ENCODE data around the gene GIT1. TPM values are rescaled to one million over a fixed set of nuclear protein-coding genes. Genes with fewer than 3 reads are reported as not detected.

Gene GIT1
- polyA plus RNA-seq, 1 donor, result 30.0 TPM

DNA sequence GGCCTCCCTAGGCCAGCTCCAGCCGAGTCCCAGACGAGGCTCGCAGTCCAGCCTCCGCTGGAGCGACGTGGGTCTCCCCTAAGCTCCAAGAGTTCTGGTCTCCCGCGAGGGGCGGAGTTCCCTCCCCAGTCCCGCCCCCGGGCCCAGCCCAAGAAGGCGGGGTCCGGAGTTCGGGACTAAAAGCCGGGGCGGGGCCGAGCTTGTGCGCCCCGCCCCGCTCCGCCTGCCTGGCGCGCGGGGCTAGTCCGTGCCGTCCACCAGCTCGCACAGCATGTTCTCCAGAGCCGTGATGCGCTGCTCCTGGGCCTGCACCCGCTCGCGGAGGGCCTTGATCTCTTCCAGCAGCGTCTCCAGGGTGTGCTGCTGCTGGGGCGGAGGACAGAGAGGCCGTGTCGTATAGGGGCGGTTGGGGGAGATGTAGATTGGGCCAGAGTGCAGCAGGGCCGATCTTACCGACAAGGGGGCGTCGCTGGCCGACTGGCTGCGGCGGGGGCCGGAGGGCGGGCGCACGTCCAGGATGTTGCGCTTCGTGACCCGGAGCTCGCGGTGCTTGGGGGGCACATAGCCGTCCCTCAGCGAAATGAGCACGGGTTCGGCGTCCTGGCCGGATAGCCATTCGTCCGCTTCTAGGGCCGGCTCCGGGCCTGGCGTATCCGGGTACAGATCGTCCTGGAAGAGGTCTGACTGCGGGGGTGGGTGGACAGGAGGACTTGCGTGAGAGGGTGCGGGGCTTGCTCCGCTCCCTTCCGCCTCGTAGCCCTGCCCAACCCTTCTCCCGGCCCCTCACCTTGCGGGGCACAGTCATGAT, 26.2 kb upstream of the GIT1 start:
- DNase-seq, result peak; percentile 91

DNA sequence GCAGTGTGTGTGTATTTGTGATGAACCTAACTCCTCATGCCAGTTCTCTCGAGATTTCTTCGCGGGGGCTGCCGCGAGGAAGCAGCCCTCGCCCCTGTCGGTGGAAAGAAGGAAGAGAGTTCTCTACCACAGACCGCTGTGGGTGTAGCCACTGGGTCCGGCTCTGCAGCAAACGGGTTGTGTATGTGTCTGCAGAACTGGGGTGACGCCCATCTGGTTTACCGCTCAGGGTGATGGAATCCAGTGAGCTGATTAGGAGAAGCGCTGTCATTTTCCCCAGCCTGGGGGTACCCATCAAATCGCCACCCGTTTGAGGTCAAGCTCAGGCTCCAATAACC, 25.6 kb upstream of the GIT1 start:
- no peak for DNase-seq

DNA sequence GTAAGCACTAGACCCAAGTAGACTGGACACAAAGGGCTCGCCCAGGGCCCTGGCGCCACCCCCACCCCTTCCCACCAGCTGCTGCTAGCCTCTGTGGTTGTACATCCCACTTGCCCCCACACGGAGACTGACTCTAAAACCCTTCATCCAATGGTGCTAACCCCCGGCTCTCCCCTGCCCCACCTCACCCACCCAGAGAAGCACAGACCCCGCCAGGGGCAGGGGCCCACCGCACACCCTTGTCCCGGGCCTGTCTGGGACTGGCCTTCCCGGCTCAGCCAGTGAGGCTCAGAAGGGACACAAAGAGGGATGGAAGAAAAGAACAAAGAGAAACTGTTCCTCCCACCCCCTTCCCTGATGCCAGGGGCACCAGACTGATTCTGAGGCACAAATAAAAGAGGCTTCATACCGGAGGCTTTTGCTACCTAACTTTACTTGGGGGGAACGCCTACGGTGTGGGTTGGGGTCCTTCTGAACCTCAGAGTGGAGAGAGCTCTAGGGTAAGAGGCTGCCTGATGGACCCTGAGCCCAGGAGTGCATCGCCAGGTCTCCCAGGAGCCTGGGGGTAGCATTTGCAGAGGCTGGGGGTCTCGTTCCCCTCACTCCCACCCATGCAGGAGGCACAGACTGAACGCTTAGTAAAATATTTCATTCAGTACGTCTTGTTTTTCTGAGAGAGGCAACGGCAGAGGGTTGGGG, 25.1 kb upstream of the GIT1 start:
- no peak for DNase-seq

DNA sequence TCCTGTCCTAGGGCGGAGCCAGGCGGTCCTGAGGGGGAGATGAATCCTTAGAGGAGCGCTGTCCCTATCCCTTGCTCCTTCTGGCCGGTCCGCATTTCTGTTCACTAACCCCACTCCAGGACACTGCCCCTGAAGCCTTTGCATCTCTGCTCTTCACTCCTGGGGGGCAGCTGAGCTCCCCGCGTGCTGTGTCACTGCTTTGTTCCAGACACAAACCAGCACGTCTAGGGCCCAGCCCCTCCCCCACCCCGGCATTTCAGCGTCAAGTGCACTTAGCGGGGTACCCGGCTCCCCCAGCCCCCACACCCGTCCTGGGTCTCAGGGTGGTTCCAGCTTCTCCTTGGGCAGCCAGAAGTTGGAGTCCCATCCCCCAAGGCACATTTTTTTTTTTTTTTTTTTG, 24.4 kb upstream of the GIT1 start:
- no peak for DNase-seq

DNA sequence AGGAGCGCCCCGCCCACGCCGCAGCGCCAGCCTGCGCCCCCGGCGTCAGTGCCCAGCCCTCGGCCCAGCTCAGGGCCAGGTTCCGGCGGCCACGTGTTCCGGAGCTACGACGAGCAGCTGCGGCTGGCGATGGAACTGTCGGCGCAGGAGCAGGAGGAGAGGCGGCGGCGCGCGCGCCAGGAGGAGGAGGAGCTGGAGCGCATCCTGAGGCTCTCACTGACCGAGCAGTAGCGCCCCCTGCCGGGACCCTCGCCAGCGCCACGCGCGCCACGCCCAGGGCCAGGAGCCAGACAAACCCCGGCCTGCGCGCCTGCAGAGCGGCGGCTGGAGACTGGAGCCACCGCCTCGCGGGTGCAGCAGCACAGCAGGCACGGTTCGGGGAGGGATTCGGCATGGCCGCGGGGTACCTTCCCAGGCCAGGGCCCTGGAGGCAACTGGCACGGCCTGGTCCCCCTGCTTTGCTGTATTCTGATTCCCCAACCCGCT, 23.9 kb upstream of the GIT1 start:
- DNase-seq, result peak; percentile 95

DNA sequence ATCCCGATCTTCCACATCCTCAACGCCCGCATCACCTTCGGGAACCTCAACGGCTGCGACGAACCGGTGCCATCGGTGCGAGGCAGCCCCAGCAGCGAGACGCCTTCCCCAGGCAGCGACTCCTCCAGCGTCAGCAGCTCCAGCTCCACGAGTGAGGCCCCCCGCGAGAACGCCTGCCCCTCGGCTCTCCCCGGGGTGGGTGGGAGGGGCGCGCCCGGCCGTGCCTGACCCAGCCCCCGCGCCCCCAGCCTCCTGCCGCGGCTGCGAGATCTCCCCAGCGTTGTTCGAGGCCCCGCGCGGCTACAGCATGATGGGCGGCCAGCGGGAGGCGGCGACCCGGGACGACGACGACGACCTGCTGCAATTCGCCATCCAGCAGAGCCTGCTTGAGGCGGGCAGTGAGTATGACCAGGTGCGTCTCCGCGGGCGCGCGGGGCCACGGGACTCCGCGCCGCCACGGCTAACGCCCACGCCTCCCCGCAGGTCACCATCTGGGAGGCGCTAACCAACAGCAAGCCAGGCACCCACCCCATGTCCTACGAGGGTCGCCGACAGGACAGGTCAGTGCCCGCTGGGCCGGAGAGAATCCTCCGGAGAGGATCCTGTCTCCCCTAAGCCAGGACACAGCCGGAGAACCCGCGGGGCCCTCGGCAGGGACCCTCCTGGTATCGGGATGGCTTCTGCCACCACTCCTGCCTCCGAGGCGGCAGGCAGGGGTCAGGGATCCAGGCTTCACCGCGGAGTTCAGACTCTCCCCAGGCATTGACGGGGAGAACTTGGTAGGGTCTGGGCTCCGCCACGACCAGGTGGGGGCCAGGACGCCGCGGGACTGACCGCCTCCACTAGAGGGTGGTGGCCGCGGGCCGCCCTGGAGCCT, 23.2 kb upstream of the GIT1 start:
- no peak for DNase-seq

DNA sequence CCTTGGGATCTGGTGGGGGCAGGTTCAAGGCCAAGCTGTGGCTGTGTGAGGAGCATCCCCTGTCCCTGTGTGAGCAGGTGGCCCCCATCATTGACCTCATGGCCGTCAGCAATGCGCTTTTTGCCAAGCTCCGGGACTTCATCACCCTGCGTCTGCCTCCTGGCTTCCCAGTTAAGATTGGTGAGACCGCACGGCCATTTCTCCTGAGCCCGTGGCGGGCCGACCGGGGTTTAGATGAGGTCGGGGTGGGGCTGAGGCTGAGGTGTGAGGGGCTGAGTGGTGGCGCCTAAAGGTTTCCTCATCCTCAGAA, 22.6 kb upstream of the GIT1 start:
- no peak for DNase-seq

DNA sequence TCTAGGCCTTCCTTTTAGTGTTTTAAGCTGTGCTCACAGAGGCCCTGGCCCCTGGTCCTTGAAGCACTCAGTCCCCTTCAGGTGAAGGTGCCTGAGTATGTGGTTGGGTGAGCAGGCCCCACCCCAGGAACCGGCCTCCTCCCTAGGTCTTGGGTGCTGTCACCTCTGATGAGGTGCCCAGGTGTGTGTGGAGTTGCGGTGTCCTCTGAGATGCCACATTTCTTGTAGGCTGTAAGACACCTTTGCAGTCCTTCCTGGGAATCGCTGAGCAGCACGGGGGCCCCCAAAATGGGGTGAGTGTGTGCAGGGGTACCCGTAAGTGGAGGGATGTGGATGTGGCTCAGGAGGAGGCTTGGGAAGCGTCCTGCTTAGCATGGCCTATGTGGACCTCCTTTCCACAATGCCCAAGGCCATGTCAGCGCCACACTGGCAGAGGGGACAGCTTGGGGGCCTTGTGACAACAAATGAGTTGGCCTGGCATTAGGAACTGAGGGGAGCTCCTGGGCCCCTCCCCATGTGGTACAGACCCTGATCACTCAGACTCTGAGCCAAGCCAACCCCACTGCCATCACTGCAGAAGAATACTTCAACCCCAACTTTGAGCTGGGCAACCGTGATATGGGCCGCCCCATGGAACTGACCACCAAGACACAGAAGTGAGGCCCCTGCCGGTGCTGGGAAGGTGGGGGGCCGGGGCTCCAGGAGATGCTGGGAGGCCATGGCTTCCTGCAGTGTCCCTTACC, 22.1 kb upstream of the GIT1 start:
- DNase-seq, result no peak

DNA sequence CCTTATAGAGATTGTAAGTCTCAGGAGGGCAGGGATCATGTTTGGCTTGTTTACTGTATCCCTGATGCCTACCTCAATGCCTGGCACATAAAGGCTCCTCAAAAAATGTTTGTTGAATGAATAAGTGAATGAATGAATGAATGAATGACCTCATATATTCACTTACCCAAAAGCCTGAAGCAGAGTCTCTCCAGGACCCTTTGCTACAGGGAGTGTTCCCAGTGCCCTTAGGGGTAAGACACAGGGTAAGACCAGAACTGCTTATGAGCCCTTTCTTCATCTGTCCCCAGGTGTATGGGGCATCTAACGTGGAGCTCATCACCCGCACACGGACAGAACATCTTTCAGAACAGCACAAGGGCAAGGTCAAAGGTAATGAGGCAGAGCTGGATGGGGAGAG, 20.9 kb upstream of the GIT1 start:
- DNase-seq, result no peak

DNA sequence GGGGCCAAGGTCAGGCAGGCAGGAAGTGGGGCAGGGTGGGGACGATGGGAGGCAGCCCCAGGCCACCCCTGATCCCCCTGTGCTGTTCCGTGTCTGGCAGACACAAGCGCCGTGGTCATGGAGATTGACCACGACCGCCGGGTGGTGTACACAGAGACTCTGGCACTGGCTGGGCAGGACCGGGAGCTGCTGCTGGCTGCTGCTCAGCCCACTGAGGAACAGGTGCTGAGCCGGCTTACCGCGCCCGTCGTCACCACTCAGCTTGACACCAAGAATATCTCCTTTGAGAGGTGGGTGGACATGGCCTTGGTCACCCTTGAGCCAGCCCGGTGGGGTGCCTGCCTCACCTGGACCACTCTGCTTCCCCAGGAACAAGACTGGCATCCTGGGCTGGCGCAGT, 19.5 kb upstream of the GIT1 start:
- no peak for DNase-seq

DNA sequence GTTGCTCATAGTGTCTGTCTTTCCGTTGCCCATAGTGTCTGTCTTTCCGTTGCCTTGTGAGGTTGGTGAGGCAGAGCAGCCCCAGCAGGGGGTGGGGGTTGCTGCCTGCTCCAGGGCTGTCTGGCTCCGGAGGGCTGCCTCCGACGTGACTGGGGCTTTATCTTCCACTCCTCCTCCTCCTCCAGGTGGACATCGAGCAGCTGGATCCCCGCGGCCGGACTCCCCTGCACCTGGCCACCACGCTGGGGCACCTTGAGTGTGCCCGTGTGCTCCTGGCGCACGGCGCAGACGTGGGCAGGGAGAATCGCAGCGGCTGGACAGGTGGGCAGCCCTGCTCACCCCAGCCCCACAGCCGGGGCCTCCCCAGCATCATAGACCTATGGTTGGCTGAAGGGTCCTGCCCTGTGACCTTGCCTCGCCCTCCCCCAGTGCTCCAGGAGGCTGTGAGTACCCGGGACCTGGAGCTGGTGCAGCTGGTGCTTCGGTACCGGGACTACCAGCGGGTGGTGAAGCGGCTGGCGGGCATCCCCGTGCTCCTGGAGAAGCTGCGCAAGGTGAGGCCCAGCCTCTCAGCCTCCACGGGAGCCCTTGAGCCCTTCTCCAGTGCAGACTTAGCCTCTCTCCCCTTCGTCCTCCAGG, 18.2 kb upstream of the GIT1 start:
- no peak for DNase-seq

DNA sequence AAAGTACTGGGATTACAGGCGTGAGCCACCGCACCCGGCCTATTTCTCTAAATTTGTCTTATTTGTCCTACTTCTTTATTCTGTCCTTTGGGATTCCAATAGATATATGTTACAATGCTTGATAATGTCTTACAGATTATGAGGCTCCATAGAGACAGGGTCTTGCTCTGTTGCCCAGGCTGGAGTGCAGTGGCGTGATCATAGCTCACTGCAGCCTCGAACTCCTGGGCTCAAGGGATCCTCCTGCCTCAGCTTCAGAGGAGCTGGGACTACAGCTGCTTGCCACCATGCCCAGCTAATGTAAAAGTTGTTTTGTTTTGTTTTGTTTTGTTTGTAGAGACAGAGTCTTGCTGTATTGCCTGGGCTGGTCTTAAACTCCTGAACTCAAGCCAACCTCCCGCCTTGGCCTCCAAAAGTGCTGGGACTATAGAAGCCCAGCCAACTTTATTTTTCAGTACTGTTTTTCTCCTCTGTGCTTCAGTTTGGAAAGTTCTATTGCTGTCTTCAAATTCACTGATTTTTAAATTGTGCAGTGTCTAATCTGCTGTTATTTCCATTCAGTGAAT, 13.7 kb upstream of the GIT1 start:
- DNase-seq, result no peak

DNA sequence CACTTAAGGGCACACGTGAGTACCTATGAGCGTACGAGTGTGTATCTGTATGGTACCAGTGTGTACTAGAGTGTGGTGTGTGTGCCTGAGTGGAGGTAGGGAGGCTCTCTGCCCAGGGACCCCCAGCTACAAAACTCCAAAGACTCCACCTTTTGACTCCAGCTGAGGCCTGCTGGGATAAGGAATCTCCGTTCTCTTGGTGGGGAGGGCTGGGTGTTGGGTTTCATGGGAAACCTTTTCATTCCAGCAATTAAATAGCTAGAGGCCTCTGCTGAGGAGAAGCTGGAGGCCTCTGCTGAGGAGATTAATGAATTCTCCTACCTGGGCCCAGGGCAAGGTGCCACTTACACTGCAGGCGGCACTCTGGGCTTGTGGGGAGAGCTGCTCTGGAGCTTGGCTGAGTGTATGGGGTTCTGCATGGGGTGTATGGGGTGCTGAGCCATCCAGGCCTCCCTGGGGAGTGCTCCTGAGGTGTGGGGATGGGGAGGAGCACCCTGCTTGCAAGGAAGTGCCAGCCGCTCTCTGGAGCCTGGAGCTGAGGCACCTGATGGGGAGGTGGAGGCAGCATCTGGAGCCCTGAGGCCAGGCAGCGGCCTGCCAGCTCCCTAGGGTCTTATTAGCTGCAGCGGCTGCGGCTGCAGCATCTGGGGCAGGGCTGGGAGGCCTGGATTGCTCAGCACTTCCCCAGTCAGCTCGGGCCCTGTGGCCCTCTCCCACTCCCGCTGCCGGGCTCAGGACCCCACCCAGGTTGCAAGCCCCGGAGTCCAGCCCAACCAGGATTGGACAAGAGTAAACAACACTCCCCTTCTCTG, 8.1 kb upstream of the GIT1 start:
- no peak for DNase-seq

DNA sequence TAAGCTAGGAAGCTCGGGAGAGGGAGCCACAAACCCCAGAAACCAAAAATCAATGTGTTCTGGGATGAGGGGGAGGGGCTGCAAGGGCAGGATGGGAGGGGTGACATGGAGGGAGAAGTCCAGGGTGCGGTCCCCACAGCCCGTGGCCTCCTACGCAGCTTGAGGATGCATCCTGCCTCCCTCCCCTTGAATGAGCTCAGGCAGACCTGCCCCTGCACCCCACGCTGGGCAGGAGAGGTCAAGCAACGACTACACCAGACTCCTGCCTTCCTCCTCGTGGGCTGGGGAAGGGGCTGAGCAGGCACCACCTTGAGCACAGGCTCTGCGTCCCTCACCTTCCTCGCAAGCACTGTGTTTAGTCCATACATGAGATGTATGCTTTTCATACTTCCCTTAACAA, 7.4 kb upstream of the GIT1 start:
- DNase-seq, result no peak

DNA sequence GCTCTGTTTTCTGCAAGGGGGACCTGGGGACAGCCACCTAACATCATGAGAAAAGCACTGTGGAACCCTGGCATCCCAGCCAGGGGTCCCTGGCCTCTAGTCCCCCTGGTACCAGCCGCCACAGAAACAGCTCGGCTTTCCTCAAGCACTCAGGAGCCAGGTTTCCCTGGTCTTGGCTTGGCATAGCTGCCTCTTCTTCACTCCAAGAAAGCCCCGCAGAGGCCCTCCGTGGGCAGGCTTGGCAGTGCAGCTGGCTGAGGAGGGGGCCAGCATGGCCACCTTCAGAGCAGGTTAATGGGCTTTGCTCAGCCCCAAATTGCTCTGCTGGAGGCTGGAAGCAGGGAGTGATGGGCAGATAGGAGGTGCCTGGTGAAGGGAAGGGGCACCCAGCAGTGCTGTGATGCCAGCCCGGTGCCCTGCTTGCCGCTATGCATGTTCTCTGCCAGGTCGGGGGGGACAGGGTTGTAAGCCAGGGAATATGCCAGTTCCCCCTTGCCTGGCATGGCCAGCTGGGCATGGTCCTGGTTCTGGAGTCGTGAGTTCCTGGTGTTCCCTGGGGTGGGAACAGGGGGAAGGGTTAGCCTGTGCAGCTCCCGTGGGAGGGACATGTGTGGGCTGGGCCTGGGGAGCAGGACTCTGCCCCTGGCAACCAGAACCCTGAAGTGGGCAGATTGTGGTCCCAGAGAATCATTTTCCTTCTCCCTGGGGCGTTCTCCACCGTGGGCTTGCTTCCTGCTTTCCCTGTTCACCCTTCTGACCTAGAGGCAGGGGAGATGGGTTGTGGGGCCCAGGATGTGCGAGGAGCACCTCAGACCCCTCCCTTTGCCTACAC, 6.7 kb upstream of the GIT1 start:
- no peak for DNase-seq

DNA sequence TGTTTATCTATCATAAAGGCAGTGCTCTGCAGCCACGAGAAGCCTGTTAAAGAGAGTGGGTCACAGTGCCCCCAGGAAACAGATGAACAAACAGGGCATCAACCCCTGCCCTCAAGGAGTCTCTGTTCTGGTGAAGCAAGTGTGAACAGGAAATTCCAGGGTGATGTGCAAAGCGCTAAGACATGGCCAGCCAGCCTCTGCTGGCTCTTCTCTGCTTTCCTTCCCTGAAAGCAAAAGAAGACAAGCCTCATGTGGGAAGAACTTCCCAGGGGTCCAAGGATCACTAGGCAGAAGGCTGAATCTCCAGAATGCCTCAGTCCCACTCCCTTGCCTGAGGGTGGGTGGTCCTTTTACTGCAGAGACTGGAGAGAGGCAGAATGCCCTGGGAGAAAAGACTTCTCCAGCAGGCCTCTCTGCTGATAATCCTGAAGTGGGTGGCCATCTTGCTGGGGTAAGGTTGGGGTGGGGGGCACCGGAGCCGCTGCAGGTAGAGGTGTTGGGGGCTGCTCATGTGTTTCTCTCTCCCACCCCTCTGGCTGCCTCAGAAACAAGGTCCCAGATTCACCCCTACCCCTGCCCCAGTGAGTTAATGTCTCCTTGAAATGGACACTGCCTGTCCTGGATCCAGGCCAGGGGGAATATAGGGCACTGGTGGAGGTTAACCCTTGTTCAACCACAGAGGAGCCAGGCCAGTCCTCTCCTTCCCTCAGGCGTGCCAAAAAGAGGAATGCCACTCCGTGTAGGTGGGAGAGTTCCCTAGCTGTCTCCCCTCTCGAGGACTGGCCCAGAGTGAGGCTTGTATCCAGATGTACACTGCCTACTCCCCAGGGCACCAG, 5.9 kb upstream of the GIT1 start:
- no peak for DNase-seq

DNA sequence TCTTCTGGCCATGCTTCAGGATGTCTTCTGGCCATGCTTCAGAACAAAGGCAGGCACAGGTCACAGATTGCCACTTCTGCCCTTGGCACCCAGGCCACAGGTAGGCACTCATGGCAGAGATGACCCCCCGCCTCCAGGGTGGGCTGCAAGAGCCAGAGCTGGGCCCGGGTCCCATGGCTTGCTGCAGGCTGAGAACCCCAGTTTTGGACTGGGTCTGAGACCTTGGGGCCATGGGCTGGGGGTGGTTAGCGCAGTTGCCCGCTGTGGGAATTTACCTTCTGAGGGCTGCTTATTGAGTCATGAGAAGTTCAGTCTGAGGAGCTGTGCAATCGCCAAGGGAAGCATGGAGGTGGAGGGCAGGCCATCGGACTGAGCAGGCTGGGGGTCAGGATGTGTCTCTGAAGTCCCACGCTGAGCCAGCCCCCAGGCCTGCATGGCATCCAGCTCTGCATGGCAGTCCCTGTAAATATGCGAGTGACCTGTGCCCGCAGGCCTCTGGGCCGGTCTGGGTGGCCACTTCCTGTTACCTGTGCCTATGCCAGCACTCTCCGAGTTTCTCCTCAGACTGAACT, 5.2 kb upstream of the GIT1 start:
- DNase-seq, result no peak

Data from hindlimb muscle (tissue), 1 donor.